ENCODE measurements around the gene EMC1. TPM values are rescaled to one million over a fixed set of nuclear protein-coding genes. Genes with fewer than 3 reads are reported as not detected.

EMC1 gene
- total RNA-seq, 4 donors from 2014 or later: 32.8 to 54.1 (median 43.0) TPM

DNA sequence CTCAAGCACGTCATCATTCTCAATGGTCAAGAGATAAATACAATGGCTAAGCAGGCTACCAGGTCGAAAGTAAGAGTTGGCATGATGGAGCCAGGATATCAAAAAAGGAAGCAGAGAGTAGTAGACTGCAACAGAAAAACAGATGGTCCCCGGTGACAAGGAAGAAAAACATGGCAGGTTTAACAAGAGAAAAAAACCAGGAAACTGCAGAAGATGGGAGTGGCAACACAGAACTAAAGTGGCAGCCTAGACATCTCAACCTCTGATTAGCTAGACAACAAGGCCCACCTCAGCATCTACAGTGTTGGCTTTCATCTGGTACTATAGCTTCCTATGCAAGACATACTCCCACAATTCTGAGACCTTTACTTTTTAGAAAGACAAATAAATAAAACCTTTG lies 44.4 kb downstream of the EMC1 start:
- Histone ChIP-seq H3K9me3 (no peaks in the 10 kb centered on the region), H3K4me3 (replicated peaks in 1 of 3) (no peak overlapping the region), H3K4me1 (peaks cover 19 to 32% of the 10 kb centered on the region in 2 donors), H3K36me3 (no peaks in the 10 kb centered on the region), H3K27me3 (no peaks in the 10 kb centered on the region), H3K27ac (no peak overlapping the region)
- intact Hi-C loops (cut with DNase I): no loop called here
- TF ChIP-seq, protein P1, sequence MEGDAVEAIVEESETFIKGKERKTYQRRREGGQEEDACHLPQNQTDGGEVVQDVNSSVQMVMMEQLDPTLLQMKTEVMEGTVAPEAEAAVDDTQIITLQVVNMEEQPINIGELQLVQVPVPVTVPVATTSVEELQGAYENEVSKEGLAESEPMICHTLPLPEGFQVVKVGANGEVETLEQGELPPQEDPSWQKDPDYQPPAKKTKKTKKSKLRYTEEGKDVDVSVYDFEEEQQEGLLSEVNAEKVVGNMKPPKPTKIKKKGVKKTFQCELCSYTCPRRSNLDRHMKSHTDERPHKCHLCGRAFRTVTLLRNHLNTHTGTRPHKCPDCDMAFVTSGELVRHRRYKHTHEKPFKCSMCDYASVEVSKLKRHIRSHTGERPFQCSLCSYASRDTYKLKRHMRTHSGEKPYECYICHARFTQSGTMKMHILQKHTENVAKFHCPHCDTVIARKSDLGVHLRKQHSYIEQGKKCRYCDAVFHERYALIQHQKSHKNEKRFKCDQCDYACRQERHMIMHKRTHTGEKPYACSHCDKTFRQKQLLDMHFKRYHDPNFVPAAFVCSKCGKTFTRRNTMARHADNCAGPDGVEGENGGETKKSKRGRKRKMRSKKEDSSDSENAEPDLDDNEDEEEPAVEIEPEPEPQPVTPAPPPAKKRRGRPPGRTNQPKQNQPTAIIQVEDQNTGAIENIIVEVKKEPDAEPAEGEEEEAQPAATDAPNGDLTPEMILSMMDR (IDR thresholded peaks at IDR 0.05): no peak
- TF ChIP-seq POLR2A (IDR thresholded peaks at IDR 0.05): no peak
- DNase-seq: no peak
- WGBS, 2 donors: 81 to 83% methylated on average over 3 of the region's 3 CpGs

DNA sequence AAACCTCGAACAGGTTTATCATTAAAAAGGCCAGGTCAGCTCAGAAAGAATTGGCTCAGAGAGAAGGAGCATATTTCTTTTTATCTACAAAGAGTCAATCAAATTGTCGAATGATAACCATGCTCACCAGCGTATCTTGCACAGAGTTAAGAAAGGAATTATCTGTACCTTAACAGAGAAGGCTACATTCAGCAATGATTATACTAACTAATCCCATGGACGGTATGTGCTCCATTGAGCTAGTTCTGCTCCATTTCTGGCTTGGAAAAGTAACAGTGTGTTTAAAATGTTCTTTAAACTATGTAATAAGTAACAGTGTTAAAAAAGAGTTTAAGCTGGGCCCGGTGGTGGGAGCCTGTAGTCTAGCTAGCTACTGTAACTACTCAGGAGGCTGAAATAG lies 45.5 kb downstream of the EMC1 start:
- WGBS, 2 donors: 91 to 92% methylated on average over 5 of the region's 5 CpGs
- TF ChIP-seq, protein P1 (IDR thresholded peaks at IDR 0.05): no peak
- TF ChIP-seq POLR2A (IDR thresholded peaks at IDR 0.05): no peak
- H3K4me1 ChIP-seq: peaks cover 9 to 21% of the 10 kb centered on the region in 2 donors
- H3K9me3 ChIP-seq: no peaks in the 10 kb centered on the region
- H3K4me3 ChIP-seq (replicated peaks in 1 of 3): no peak overlapping the region
- H3K27me3 ChIP-seq: no peaks in the 10 kb centered on the region
- no peak for DNase-seq
- no peaks in the 10 kb centered on the region for H3K36me3 ChIP-seq
- intact Hi-C loops (cut with DNase I): no loop called here
- no peak overlapping the region for H3K27ac ChIP-seq

DNA sequence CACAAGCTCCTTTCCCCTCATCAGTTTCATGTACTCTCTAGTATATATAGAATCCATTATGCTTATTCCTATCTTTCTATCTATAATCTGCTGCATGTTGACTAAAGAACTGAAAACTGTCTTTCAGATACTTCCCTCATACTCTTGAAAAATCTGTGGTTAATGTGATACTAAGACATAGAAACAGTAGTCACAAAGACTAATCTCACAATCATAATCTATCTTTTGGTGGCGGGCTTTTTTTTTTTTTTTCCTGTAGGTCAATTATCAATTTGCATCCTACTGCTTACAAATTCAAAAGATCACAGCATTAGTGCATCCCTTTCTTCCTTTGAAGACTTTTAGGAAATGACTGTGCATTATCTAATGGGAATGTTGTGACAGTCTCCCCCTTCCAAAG lies 45.9 kb downstream of the EMC1 start:
- 93 to 94% methylated on average over 1 of the region's 1 CpG for WGBS, 2 donors
- intact Hi-C loops (cut with DNase I): no loop called here

DNA sequence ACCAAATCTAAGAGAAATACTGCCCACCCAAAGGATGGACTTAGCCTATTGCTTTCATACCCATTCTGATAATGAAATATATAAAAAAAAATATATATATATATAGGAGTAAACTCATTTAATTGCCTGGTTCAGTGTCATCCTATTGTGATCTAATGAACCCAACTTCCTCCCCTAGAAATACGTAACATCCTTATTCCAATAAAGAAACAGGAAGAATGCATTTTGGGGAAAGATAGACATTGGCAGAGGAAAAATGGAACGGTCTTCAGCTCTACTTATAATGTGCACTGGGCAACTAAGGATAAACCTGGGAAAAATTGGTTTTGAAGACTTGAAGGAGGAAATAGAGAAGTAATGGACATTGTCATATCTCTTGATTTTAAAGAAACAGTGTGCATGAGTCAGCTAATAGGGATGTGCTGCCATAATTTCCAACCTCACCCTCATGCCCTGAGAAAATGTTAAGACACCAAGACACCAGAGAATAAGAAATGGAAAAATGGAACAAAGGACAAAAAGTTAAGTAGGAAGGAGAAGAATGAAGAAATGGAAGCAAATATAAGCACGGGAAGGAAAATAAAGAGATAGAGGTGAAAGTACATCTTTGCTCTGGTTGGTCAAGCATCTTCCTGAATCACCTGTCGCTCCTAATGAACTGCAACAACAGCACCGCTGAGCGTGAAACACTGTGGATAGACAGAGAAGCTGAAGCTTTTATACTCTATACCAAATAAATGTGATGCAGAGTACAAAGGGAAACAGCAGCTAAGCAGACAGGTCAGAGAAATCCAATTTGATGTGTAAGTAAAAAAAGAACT lies 46.7 kb downstream of the EMC1 start:
- H3K4me1 ChIP-seq: peaks cover 7 to 20% of the 10 kb centered on the region in 2 donors
- peaks cover 1 to 5% of the 10 kb centered on the region in 2 donors for H3K36me3 ChIP-seq
- H3K27me3 ChIP-seq: no peaks in the 10 kb centered on the region
- TF ChIP-seq, protein P1 (IDR thresholded peaks at IDR 0.05): no peak
- no peak for TF ChIP-seq POLR2A (IDR thresholded peaks at IDR 0.05)
- intact Hi-C loops (cut with DNase I): no loop called here
- no peak overlapping the region for H3K27ac ChIP-seq
- no peaks in the 10 kb centered on the region for H3K9me3 ChIP-seq
- no peak for DNase-seq
- WGBS, 2 donors: 87 to 89% methylated on average over 6 of the region's 6 CpGs
- no peak overlapping the region for H3K4me3 ChIP-seq (replicated peaks in 1 of 3)

More for the DNA sequence above, 45.9 kb downstream of the EMC1 start:
- Histone ChIP-seq H3K27ac (no peak overlapping the region), H3K27me3 (no peaks in the 10 kb centered on the region), H3K9me3 (no peaks in the 10 kb centered on the region), H3K4me1 (peaks cover 7 to 20% of the 10 kb centered on the region in 2 donors), H3K36me3 (peaks cover 0 to under 1% of the 10 kb centered on the region in 2 donors), H3K4me3 (replicated peaks in 1 of 3) (no peak overlapping the region)
- DNase-seq: no peak
- TF ChIP-seq POLR2A (IDR thresholded peaks at IDR 0.05): no peak
- TF ChIP-seq, protein P1 (IDR thresholded peaks at IDR 0.05): no peak

DNA sequence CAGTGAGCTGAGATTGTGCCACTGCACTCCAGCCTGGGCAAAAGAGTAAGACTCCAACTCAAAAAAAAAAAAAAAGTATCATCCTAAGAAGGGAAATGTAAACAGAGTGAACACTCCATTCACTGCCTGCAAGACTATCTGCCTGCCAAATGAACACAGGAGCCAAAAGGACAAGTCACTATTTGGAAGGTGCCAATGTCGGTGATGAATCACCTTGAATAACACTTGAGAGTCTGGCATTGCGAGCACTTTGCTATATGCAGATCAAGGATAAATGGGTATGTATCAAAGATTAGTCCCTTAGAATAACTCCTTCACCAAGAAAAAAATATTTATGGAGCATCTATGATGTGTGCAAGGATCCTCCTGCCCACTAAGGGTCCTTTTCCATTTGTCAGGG lies 47.9 kb downstream of the EMC1 start:
- WGBS, 2 donors: 35 to 54% methylated on average over 2 of the region's 2 CpGs
- intact Hi-C loops (cut with DNase I): no loop called here

More for the DNA sequence above, 47.9 kb downstream of the EMC1 start:
- TF ChIP-seq, protein P1 (IDR thresholded peaks at IDR 0.05): no peak
- TF ChIP-seq POLR2A (IDR thresholded peaks at IDR 0.05): no peak
- H3K27ac ChIP-seq: peak overlapping the region in 1 of 3 donors; percentile 17
- no peak overlapping the region for H3K4me3 ChIP-seq (replicated peaks in 1 of 3)
- peak; percentile 17 to 53 for DNase-seq
- H3K9me3 ChIP-seq: no peaks in the 10 kb centered on the region
- peaks cover under 1 to 20% of the 10 kb centered on the region in 2 donors for H3K4me1 ChIP-seq
- H3K36me3 ChIP-seq: peaks cover 13 to 18% of the 10 kb centered on the region in 2 donors
- no peaks in the 10 kb centered on the region for H3K27me3 ChIP-seq

Measured in thyroid gland (tissue), 4 donors.